HL-60/S4 treated with phorbol 12-myristate 13-acetate at 8.2 ng/mL for 4 days and 3 days (cell line): ENCODE measurements around the gene RNF113B.

ENCODE experiments used
- in situ Hi-C: fragments of 300-500 bp; cut with MboI; formaldehyde crosslinking; loops from 2 replicates; pipeline ENCODE4 v1.15.0; 2022; ENCODE audit warnings: low sequenced_read_pairs

RNF113B gene

DNA sequence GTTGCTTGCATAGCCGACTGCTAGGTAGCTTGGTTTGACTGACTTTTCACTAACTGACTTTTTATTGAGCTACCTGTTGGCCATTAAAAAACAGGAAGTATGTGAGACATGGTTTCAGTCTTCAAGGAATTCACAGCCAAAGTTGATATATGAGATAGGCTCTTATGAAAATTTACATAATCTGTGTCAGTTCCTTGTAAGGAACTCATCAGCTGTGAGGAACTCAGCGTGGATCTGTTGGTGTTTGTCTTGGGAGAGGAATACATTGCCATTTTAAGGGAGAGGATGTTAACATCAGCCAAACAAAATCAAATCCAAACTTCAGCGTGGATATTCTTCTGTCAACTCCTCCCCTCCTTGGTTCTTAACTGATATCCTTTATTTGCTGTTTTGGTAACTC lies 2.0 kb downstream of the RNF113B start:
- in situ Hi-C loops: no loop called here

DNA sequence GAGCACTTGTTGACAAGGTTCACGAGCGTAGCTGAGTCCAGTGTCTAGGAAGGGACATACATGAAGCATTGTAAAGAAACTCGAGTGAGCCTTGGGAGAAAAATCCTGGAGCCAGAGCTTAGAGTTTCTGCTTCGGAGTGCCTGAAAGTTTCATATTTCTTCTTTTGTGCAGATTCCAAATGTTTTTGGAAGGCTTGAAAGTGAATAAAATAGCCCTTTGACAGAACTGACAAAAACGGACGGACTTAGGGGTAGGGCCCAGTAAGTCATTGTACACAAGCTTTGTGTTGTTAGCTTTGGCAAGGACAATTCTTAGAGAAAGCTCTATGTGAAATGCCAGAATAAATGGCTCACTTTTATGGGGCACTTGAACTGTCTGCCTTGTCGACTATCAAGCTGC lies 2.8 kb downstream of the RNF113B start:
- in situ Hi-C loops: no loop called here

DNA sequence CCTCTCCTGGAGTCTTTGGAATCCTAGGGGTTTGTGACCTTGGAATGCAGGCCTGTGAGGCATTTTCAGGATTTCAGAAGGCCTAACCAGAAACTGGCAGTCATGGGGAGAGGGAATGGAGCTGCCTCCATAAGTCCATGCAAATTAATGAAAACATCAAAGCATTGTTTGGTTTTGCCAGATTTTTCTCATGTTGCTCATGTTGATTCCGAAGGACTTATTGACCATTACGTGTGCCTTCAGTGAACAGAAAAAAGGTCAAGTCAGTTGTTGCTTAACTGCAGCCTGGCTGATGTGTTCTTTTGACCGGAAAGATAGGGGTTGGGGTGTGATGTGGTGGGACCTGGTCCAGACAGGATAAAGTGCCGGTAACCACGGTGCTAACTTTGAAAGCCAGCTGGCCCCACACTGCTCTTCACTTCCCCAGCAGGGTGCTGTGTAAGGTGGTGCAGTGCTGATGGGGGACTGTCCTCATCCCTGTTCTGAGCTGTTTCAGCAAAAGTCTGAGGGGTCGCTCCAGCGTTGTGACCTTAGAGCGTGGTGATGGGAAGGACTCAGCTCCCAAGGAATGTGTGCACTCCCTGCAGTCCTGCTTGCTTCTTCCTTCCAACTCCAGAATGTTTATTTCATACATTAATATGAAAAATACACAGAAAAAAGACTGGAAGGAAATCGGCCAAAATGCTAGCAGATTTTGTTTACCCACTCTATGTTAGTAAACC lies 3.5 kb downstream of the RNF113B start:
- in situ Hi-C loops: no loop called here

DNA sequence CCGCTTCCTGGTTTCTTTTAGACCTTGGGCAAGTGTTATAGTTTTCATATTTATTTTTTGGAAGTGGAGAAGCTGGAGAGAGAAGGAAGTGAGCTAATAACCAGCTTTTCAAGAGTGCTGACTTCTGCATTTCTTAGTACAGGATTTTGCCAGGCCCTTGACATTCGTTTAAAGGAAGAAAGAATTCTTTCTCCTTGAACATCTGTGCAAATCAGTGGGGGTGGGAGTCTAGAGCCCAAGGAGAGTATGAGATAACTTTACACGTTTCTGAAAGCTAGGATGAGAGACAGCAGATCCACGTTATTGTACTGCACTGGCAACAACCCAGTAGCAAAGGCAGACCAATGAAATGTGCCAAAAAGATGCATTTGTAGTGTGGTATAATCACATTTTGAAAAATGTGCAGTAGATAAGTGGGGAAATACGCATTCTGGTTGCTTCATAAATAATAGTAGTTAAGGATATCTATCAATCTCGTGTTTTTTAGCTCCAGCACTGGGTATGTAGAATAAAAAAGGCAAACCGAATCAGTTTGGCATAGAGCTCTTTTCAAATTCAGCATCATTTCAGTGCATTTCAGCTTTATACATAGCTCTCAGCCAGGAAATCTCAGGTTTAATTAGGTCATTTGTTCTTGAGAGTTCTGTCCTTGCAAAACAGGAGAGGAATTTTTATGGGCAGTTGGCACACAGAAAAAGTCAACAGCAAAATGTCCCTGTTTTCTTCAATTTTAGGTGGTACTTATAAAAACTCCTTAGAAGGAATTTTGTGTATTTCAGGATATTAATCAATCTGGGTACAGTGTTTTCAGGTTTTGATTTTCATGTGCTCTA lies 4.3 kb downstream of the RNF113B start:
- in situ Hi-C loops: no loop called here

DNA sequence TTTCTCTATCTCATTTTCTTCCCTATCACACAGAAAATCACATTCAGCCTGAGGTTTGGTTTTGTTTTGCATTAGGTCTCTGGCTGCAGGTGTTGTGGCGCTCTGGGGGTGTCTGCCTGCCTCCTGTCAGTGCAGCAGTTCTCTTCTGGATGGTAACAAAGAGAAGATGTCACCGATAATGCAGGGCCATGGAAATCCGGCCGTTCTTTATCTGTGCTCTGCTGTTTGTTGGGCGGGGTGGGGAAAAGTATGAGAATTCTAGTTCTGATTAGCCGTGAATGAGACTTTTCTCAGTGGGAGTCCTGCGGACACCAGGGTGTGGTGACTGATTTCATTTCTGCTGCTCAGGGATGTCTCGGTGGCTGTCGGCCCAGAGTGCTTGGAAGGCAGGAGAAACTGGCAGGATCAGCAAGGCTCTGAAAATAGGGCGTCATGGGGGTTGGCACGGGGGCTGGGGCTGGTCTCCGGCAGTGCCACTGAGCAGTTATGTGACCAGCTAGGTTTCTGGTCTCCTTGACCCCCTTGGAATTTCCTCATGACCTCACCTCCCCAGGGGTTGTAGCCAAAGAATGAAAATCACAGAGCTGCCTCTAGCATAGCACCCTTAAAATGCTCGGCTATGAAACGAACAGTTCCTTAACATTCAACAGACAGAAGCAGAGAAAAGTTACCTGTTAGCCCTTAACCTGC lies 5.0 kb downstream of the RNF113B start:
- in situ Hi-C loops: no loop called here

DNA sequence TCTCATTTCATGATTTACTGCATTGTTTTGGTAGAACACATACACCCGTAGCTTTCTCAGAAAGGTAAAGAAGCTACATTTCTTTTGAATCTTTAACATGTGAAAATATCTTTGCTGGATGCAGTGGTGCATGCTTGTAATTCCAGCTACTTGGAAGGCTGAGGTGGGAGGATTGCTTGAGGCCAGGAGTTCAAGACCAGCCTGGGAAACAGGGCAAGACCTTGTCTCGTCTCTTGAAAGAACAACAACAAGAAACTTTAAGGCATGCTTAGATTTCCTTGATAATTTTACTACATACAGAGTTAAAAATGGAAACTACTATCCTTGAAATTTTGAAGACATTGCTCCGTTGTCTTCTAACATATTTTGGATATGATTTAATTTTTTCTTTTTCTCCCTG lies 7.7 kb downstream of the RNF113B start:
- in situ Hi-C loops: no loop called here

DNA sequence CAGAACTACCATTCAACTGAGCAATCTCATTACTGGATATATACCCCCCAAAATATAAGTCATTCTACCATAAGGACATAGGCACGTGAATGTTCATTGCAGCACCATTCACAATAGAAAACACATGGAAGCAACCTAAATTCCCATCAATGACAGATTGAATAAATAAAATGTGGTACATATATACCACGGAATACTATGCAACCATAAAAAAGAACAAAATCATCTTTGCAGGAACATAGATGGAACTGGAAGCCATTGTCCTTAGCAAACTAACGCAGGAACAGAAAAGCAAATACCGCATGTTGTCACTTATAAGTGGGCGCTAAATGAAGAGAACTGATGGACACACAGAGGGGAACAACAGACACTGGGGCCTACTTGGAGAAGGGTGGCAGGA lies 14.1 kb downstream of the RNF113B start:
- in situ Hi-C loops: no loop called here

DNA sequence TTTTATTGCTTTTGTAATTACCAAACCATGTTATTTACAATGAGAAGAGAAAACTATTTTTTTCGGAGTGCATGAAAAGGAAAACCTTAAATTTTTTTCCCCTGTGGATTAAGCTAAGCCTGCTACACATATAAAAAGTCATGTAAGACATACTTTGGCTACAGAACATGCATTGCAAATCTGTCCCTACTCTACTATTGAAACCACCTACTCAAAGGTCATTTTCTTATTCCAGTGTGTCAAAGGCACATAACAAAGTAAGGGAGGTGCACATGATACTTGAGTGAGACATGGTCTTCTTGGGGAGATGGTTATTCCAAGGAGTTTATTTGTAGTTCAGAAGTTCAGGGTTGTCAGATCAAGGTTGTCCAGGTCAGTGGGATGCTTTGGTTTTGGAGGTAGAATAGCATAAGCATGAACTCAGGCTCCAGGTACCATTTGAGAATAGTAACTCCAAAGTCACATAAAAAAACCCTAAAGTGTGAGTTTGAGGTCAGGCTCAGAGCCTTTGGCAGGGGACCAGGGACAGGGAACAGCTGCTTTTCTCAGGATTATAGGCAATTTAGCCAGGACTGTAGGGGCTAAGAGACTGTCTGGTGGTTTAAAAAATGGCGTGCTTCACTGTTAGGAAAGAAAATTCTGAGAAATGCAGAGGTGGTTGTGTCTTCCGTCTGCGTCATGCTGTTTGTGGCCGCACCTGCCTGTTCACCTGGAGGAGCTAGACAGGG lies 18.7 kb downstream of the RNF113B start:
- in situ Hi-C loops: no loop called here

DNA sequence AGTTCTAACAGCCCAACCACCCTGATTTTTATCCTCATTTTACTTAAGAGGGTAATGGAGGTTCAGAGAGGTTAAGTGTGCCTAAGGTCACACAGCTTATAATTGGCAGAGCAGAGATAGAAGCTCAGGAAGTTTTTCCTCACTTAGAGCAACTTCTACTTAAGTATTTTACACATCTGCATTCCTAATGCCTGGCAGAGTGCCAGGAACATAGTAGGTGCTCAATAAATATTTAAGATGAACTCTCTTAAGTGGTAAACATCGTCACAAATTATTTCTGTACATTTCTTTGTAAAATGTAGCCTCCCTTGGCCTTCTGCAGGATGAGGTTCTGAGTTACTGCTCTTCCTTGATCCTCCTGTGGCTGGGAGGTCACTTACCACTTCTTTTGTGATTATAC lies 19.5 kb downstream of the RNF113B start:
- in situ Hi-C loops: no loop called here

DNA sequence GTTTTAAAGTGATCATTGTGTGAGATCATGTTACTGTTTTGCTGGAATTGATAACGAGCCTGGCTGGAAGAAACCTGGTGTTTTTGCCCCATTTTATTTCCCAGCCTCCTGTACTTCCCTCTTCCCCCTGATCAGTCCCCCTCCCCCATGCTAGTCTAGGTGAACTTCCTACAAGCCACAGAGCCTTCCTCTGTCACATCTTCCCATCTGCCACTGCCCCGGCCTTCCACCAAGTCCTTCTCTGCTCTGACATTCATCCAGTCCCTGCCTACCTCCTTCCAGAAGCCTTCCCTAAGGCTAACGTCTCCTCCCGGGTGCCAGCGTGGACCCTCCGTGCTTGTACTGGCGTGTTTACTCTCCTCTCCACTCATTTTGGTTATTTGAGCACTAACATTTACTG lies 19.9 kb downstream of the RNF113B start:
- in situ Hi-C loops: no loop called here

DNA sequence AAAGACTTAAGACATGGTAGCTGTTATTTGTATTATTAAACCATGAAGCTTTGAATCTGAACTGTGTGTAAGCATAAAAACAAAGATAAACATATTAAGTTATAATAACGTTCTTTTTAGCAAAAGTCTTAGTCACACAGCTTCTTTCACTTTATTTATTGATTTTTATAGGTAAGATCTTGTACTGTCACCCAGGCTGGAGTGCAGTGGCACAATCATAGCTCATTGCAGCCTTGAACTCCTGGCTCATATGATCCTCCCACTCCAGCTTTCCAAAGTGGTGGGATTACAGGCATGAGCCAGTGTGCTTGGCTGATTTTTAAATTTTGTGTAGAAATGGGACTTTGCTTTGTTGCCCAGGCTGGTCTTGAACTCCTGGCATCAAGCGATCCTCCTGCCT lies 20.8 kb downstream of the RNF113B start:
- in situ Hi-C loops: no loop called here

DNA sequence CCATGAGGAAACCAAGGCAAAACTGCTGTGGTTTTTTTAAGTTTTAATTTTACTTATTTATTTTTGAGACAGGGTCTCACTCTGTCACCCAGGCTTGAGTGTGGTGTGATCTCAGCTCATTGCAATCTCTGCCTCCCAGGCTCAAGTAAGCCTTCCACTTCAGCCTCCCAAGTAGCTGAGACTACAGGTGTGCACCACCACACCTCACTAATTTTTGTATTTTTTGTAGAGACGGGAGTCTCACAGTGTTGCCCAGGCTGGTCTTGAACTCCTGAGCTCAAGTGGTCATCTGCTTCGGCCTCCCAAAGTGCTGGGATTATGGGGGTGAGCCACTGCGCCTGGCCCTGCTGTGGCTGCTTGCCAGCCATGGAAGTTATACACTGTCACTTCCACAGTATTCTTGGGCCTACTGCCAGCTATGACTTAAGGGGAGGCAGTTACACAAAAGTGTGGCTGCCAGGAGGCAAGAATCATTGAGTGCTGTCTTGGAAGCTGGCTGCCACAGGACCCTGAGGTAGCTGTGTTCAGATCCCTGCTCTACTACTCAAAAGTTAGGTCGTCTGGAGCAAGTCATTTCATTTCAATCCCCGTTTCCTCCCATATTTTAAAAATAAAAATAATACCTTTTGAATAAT lies 21.5 kb downstream of the RNF113B start:
- in situ Hi-C loops: no loop called here

DNA sequence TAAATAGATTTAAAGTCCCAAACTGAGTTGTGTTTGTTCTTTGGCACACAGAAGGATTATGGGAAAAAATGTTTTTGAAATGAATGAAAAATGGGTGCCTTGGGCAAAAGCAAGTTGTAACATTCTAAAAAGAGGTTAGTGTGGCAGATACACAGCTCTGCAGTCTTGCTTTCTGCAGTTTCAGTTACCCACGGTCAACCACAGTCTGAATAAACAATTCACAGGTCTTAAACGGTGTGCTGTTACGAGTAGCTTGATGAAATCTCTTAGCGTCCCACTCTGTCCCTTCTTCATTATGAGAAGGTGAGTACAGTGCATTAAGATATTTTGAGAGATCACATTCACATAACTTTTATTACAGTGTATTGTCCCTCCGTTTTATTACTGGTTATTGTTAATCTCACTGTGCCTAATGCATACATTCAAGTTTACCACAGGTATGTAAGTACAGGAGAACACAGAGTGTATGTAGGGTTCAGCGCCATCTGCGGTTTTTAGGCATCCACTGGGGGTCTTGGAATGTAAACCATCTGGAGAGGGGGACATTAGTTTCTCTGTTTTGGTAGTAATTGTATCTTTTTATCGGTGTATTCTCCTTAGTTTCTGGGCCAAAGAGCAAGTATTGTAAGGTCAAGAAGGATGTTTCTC lies 26.1 kb downstream of the RNF113B start:
- in situ Hi-C loops: no loop called here

DNA sequence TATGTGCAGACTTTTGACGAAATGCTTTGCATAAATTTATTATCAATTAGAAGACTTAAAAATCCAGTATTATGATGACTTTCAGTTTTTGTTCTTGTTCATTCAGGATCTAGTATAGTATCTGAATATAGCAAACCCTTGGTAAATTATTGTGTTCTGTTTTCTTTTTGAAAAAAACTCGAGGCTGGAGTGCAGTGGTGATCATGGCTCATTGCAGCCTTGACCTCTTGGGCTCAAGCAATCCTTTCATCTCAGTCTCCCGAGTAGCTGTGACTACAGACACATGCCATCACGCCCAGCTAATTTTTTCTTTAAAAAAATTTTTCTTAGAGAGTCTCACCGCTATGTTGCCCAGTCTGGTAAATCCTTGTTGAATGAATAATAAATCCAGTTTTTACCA lies 29.5 kb downstream of the RNF113B start:
- in situ Hi-C loops: no loop called here

DNA sequence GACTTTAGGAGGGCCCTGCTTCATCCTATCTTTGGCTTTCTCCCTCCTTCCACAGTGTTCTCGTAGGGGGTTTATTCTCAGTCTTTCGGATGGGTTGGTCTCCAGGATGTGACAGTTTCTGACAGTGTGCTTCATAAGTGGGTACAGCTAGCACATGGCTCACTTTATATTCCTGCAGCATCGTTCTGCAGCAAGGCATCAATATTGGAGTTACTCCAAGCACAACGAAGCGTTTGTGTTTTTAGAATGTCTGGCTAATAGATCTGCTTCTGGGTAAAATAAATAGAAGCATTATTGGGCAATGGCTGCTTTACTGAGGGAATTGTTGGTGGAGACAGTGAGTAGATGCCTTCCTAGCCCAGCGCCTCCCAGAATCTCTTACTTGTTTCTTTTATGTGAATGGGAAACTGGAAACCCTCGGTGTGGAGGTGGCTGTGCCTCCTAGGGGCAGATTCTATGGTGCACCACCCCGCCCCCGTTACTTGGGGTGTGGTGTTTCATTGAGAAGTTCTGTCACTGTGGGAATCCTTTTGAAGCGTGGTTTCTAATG lies 32.2 kb downstream of the RNF113B start:
- in situ Hi-C loops: no loop called here

DNA sequence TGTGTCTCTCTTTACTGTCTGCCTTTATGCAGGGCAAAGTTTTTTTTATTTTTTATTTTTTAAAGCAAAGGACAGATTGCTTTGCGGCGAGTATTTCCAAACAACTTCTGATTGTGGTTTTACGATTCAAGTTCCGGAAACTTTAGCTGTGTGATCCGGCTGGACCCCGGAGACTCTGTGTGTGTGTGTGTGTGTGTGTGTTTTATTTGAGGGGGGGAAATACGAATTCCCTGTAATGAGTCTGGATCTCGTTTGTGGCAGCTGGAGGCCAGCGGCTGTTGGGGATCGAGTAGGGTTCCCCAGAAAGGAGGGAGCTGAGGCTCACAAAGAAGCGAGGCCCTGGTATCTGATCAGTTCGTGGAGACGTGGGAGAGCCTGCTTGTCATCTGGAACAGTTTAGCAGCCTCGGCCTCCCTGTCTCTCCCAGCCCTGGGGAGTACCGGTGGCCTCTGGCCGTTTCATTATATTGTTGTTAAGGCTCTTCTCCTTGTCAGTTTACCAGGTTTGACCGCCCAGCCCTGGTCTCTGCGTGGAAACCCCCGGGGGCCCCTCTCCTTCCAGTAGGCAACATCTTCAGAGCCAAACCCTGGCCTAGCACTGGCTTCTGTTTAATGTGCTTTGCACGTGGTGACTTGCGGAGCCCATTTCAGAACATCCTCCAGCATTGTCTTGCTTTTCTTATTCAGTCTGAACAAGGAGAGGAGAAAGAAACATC lies 32.9 kb downstream of the RNF113B start:
- in situ Hi-C loops: no loop called here

DNA sequence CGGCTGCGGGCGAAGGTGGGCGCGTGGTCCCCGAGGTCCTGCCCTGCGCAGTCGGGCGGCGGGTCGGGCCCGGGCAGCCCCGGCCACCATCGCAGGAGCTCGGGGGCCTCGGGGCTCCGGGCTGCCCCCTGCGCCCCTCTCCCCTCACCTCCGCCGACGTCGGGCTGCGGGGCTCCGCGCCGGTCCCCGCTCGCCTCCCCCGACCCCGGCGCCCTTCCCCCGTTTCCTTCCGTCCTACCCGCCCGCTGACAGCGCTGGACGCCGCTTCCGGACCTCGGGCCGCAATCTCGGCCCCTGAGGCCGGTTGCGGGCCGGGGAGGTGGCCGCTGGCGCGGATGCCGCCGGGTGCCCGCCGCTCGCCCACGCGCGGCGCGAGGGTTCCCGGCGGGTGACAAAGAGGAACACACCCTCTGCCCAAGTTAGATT lies 33.5 kb downstream of the RNF113B start:
- in situ Hi-C loops: no loop called here

DNA sequence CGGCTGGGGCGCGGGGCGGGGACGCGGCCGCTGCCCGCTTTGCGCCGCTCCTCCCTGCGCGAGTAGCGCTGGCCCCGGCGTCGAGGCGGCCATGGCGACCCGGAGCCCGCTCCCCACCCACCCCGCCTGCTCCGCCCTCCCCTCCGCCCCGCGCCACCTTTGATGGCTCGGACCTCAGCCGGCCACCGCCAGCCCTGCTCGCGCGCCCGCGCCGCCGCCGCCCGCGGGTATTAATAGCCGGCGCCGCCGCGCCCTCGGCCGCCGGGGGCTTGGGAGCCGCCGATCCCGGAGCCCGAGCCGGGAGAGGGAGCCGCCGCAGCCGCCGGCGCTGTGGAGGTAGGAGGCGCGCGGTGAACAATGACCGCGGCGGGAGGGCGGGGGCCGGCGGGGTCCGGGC lies 33.9 kb downstream of the RNF113B start:
- in situ Hi-C loops: no loop called here
